Keratinocyte (primary cell): ENCODE data around the gene DUSP22.

Experiments
- CTCF ChIP-seq, 3 experiments: IDR thresholded peaks in 1 of 3; conservative IDR thresholded peaks in 1 of 3; optimal IDR thresholded peaks in 1 of 3; 2 replicates in 2 of 3; 3 replicates in 1 of 3; pipeline versions ENCODE3 to v1.5.1; 2011; ENCODE audit warnings: low read length in 3 of 3, mild to moderate bottlenecking in 3 of 3, moderate library complexity in 2 of 3, control low read depth in 1 of 3, inconsistent platforms in 1 of 3; ENCODE audit not compliant: insufficient read depth in 2 of 3; ENCODE audit errors: extremely low read depth in 1 of 3
- EZH2 ChIP-seq: IDR thresholded peaks from one replicate; pipeline ENCODE4 v1.6.1; 2012; ENCODE audit warnings: inconsistent platforms, mild to moderate bottlenecking, low read length, moderate library complexity

- TF ChIP-seq CTCF (optimal IDR thresholded peaks at IDR 0.05 in 1 of 3, IDR thresholded peaks at IDR 0.05 in 1 of 3, conservative IDR thresholded peaks at IDR 0.05 in 1 of 3; ENCODE audit: extremely low read depth in 1 of 3, insufficient read depth in 2 of 3, low read length in 3 of 3) (no peak), EZH2 (no peak)
Measured at GRCh38 chr6:331622-332521, 39.6 kb downstream of the DUSP22 start.
